Cardiac septum (tissue), 1 donor: ENCODE results near the gene ITPR1. TPM values are rescaled to one million over a fixed set of nuclear protein-coding genes. Genes with fewer than 3 reads are reported as not detected.

ENCODE experiments used
- DNase-seq: peaks from one replicate; pipeline ENCODE4 v3.0.0-alpha.2; 2020; ENCODE audit warnings: low spot score
- intact Hi-C: fragments of 100-400 bp; cut with DNase I; formaldehyde crosslinking; loops from one replicate; pipeline ENCODE4 v1.14.0; 2022
- total RNA-seq: library from RNA; stranded (reverse); fragmentation: NEBNext Ultra II Directional; extraction: Animal tissue kit (Norgen Biotek cat#: 25700); gene quantifications from one replicate; pipeline ENCODE4 v1.2.1, GENCODE V29; 2021
- donor health status: DM: no; HTN: no; CAD: no.

The ITPR1 gene
- total RNA-seq, 1 donor from 2014 or later = 19.5 TPM

GRCh38 chr3:4719046-4719501 is 225.9 kb downstream of the ITPR1 start:
- DNase-seq = no peak
- intact Hi-C loops = loop anchor here (10.0 kb wide), 1 partner anchor 466 kb away; the partner anchor contains the start of gene EDEM1

- intact Hi-C loops = loop anchor here (2.0 kb wide), 1 partner anchor 258 kb away; the partner anchor contains the start of gene BHLHE40
- peak; percentile 80 for DNase-seq
These were observed 227.3 kb downstream of the ITPR1 start for GRCh38 chr3:4720316-4721075.

- no peak for DNase-seq
- intact Hi-C loops = loop anchor here (2.0 kb wide), 1 partner anchor 257 kb away; the partner anchor contains the start of gene BHLHE40
These were observed 228.4 kb downstream of the ITPR1 start for GRCh38 chr3:4721511-4721911.

GRCh38 chr3:4722103-4722502 is 229.0 kb downstream of the ITPR1 start:
- intact Hi-C loops = loop anchor here (1.0 to 2.0 kb wide), 2 partner anchors 103 to 305 kb away; no protein-coding TSS in a partner anchor
- DNase-seq = no peak

GRCh38 chr3:4724051-4724629 is 231.0 kb downstream of the ITPR1 start:
- DNase-seq = no peak
- intact Hi-C loops = no loop called here

- intact Hi-C loops = no loop called here
These were observed 233.4 kb downstream of the ITPR1 start for GRCh38 chr3:4726549-4726948.

GRCh38 chr3:4729061-4729973 is 236.2 kb downstream of the ITPR1 start:
- no peak for DNase-seq
- intact Hi-C loops = no loop called here

More at GRCh38 chr3:4726549-4726948, 233.4 kb downstream of the ITPR1 start:
- no peak for DNase-seq

- DNase-seq = no peak
- intact Hi-C loops = no loop called here
These were observed 237.6 kb downstream of the ITPR1 start for GRCh38 chr3:4730719-4731118.

- DNase-seq = no peak
- intact Hi-C loops = no loop called here
These were observed 238.5 kb downstream of the ITPR1 start for GRCh38 chr3:4731543-4732111.

- no peak for DNase-seq
- intact Hi-C loops = no loop called here
These were observed 239.8 kb downstream of the ITPR1 start for GRCh38 chr3:4732925-4733324.

- intact Hi-C loops = no loop called here
- no peak for DNase-seq
These were observed 241.3 kb downstream of the ITPR1 start for GRCh38 chr3:4734454-4734853.

- intact Hi-C loops = no loop called here
- no peak for DNase-seq
These were observed 242.1 kb downstream of the ITPR1 start for GRCh38 chr3:4735243-4735642.

GRCh38 chr3:4736284-4736861 is 243.2 kb downstream of the ITPR1 start:
- no peak for DNase-seq
- intact Hi-C loops = no loop called here

- no peak for DNase-seq
- intact Hi-C loops = no loop called here
These were observed 245.7 kb downstream of the ITPR1 start for GRCh38 chr3:4738737-4739274.

- intact Hi-C loops = loop anchor here (5.0 kb wide), 1 partner anchor 88 kb away; no protein-coding TSS in a partner anchor
- no peak for DNase-seq
These were observed 246.4 kb downstream of the ITPR1 start for GRCh38 chr3:4739289-4740236.

GRCh38 chr3:4740397-4741105 is 247.4 kb downstream of the ITPR1 start:
- DNase-seq = no peak

GRCh38 chr3:4741106-4741403 is 247.9 kb downstream of the ITPR1 start:
- intact Hi-C loops = loop anchor here (1.0 to 5.0 kb wide), 2 partner anchors 86 to 237 kb away; no protein-coding TSS in a partner anchor

More at GRCh38 chr3:4740397-4741105, 247.4 kb downstream of the ITPR1 start:
- intact Hi-C loops = loop anchor here (1.0 to 5.0 kb wide), 2 partner anchors 87 to 238 kb away; no protein-coding TSS in a partner anchor

More at GRCh38 chr3:4741106-4741403, 247.9 kb downstream of the ITPR1 start:
- no peak for DNase-seq
